NCI-H2029 treated with DMSO at 0.1 percent for 48 hours (cell line): ENCODE results near the gene ZNF699.
"Not testable (repeated sequence)": the region's sequence is repeated elsewhere in the genome, so short reads cannot be mapped to it uniquely, and the experiment has no call there.

Source experiments
- DNase-seq: peaks from one replicate; lab custom pipeline; 2025; lab: John Stamatoyannopoulos, UW

Gene ZNF699

GRCh38 chr19:9289231-9289884, 20.3 kb downstream of the ZNF699 start:
- no peak for DNase-seq

GRCh38 chr19:9283485-9283884, 26.2 kb downstream of the ZNF699 start:
- not testable (repeated sequence) for DNase-seq

- no peak for DNase-seq
Observed at GRCh38 chr19:9251236-9251635, 58.4 kb downstream of the ZNF699 start.

GRCh38 chr19:9250630-9251029, 59.0 kb downstream of the ZNF699 start, which contains the start of gene OR7E24:
Gene OR7E24 (plus strand): TSS chr19:9250930. CDS start chr19:9251044, 114 bp downstream.
- DNase-seq: no peak
